DND-41 (cell line): ENCODE measurements around the gene FOXD2.
A peak's percentile ranks its signal among the peaks of the same experiment; 100 is the strongest.

Experiments
- ATAC-seq: fragments of 200-7000 bp; cut with Tn5 transposase; 3 replicates; pipeline ENCODE4 v1.9.1; 2021; ENCODE audit warnings: low read depth; ENCODE audit not compliant: insufficient read depth
- DNase-seq: peaks from one replicate; pipeline ENCODE4 v3.0.0-alpha.2; 2020
- H2AFZ ChIP-seq: 2 replicates; pipeline ENCODE4 v1.6.0; 2012; ENCODE audit warnings: low read depth, low read length
- H3K27ac ChIP-seq: 2 replicates; pipeline ENCODE4 v1.5.1; 2012; ENCODE audit warnings: low read length, inconsistent platforms
- H3K27me3 ChIP-seq: fragments of 200-600 bp; sonication (generic); 2 replicates; pipeline ENCODE4 v1.6.0; 2012; ENCODE audit warnings: low read length, mild to moderate bottlenecking, inconsistent platforms; ENCODE audit not compliant: insufficient read depth, poor library complexity
- H3K36me3 ChIP-seq: 2 replicates; pipeline ENCODE4 v1.5.1; 2012; ENCODE audit warnings: low read length, inconsistent platforms; ENCODE audit not compliant: insufficient read depth
- H3K4me1 ChIP-seq: 2 replicates; pipeline ENCODE4 v1.5.1; 2012; ENCODE audit warnings: mild to moderate bottlenecking, low read length; ENCODE audit not compliant: insufficient read depth
- H3K4me2 ChIP-seq: 2 replicates; pipeline ENCODE4 v1.6.0; 2012; ENCODE audit warnings: mild to moderate bottlenecking, moderate library complexity, low read length, inconsistent platforms; ENCODE audit not compliant: insufficient read depth
- H3K4me3 ChIP-seq, 2 experiments: fragments of 200-600 bp in 1 of 2; shearing (Covaris generic) in 1 of 2; 2 replicates each; pipeline ENCODE4 v1.5.1; 2012 to 2016; ENCODE audit warnings: inconsistent platforms in 2 of 2, low read length in 2 of 2, mild to moderate bottlenecking in 2 of 2, low read depth in 1 of 2, moderate library complexity in 1 of 2
- H3K79me2 ChIP-seq: 2 replicates; pipeline ENCODE4 v1.6.0; 2012; ENCODE audit warnings: low read length, inconsistent platforms; ENCODE audit not compliant: insufficient read depth
- H3K9ac ChIP-seq: 2 replicates; pipeline ENCODE4 v1.6.0; 2012; ENCODE audit warnings: low read depth, mild to moderate bottlenecking, inconsistent platforms, low read length, moderate library complexity
- H3K9me3 ChIP-seq: 2 replicates; pipeline ENCODE4 v1.5.1; 2012; ENCODE audit warnings: low read length, moderate library complexity, mild to moderate bottlenecking, inconsistent platforms; ENCODE audit not compliant: insufficient read depth, severe bottlenecking
- H4K20me1 ChIP-seq: 2 replicates; pipeline ENCODE4 v1.6.0; 2012; ENCODE audit warnings: low read length; ENCODE audit not compliant: insufficient read depth
- CTCF ChIP-seq: IDR thresholded peaks from 2 replicates; pipeline ENCODE4 v1.5.1; 2012; ENCODE audit warnings: borderline replicate concordance, low read length, moderate library complexity, mild to moderate bottlenecking; ENCODE audit not compliant: poor library complexity, severe bottlenecking; ENCODE audit errors: extremely low read depth
- EZH2 ChIP-seq: IDR thresholded peaks from 3 replicates; pipeline ENCODE4 v1.6.1; 2012; ENCODE audit warnings: borderline replicate concordance, low read depth, mild to moderate bottlenecking, moderate library complexity, low read length, inconsistent platforms; ENCODE audit not compliant: severe bottlenecking

Gene FOXD2

GRCh38 chr1:47433477-47434050, 4.3 kb upstream of the FOXD2 start:
- Histone ChIP-seq H2AFZ (no peak overlapping the region), H3K9ac (0 out of 2 replicates have a peak overlapping the region, but pooled peaks have one; percentile 18), H3K4me2 (peak overlapping the region; percentile 7; the same call in 1 of the 2 replicates), H3K36me3 (peaks cover 48% of the 10 kb centered on the region), H3K4me3 (no peak overlapping the region), H4K20me1 (peaks cover 68% of the 10 kb centered on the region), H3K27me3 (no peaks in the 10 kb centered on the region), H3K79me2 (peaks cover 69% of the 10 kb centered on the region), H3K9me3 (no peaks in the 10 kb centered on the region), H3K27ac (no peak overlapping the region), H3K4me1 (peaks cover 41% of the 10 kb centered on the region)
- DNase-seq (no peak), ATAC-seq (no peak)
- TF ChIP-seq CTCF (no peak), EZH2 (no peak)

- Histone ChIP-seq H3K27ac (no peak overlapping the region), H3K36me3 (peaks cover 48% of the 10 kb centered on the region), H3K4me3 (no peak overlapping the region), H4K20me1 (peaks cover 61% of the 10 kb centered on the region), H3K4me2 (peak overlapping the region; percentile 87), H3K9ac (0 out of 2 replicates have a peak overlapping the region, but pooled peaks have one; percentile 18), H3K9me3 (no peaks in the 10 kb centered on the region), H3K79me2 (peaks cover 69% of the 10 kb centered on the region), H3K4me1 (peaks cover 42% of the 10 kb centered on the region), H3K27me3 (no peaks in the 10 kb centered on the region), H2AFZ (no peak overlapping the region)
- ATAC-seq, result no peak
- DNase-seq, result no peak
- no peak for TF ChIP-seq EZH2
Measured at GRCh38 chr1:47434051-47434842, 3.6 kb upstream of the FOXD2 start.

DNA sequence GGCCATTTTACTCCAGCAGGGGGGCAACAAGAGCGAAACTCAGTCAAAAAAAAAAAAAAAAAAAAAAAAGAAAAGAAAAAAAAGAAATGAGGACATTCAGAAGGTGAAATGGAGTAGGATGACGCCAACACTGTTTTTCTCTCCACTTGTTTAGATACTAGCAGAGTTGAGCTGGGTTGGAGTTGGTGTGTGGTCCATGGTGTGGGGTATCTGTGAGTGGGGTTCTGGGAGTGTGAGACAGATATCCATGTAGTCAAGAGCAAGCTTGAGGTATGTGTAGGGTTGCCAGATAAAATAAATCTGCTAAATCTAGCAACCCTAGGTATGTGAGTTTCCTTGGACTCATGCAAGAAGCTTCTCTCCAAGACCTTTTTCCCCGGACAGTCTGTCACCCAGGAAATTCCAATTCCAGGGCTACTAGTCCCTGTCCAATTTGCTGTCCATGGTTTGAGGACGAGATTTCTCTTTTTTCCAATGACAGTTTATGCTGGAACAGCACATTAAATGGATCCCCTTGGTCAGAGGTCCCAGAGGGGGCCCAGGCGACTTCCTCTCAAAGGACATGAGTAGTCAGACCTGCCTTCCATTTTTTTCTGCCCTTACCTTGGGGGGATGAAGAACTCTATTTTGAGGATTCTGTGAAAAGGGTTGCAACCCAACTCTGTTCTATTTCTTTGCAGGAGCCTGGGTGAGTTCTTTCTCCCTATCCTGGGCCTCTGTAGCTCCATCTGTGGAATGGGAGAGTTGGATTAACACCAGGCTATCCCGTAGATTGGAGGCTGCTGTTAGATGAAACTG, 2.1 kb upstream of the FOXD2 start:
- Histone ChIP-seq H3K4me1 (peaks cover 42% of the 10 kb centered on the region), H3K9ac (peak overlapping the region; percentile 96), H3K27me3 (no peaks in the 10 kb centered on the region), H3K4me2 (peak overlapping the region; percentile 87), H2AFZ (no peak overlapping the region), H3K4me3 (peak overlapping the region; percentile 65 to 88; a peak in 3 of 4 replicates), H3K36me3 (peaks cover 48% of the 10 kb centered on the region), H4K20me1 (peaks cover 54% of the 10 kb centered on the region), H3K27ac (peak overlapping the region; percentile 84), H3K79me2 (peaks cover 66% of the 10 kb centered on the region), H3K9me3 (no peaks in the 10 kb centered on the region)
- DNase-seq, result no peak
- TF ChIP-seq EZH2 (no peak), CTCF (no peak)
- no peak for ATAC-seq
